Lung (tissue), 12 donors: ENCODE measurements around the gene C3orf18. TPM values are rescaled to one million over a fixed set of nuclear protein-coding genes. Genes with fewer than 3 reads are reported as not detected.

Source experiments
- ATAC-seq: fragments of 200-7000 bp; cut with Tn5 transposase; one replicate; pipeline ENCODE4 v1.9.1; 2020; ENCODE audit warnings: moderate number of reproducible peaks; ENCODE audit not compliant: insufficient read depth, low FRiP score
- DNase-seq, 3 donors: peaks; one replicate each; pipeline ENCODE4 v3.0.0-alpha.2; 2013 to 2017
- H3K27ac ChIP-seq, 2 donors: one replicate each; pipeline ENCODE4 v1.5.1; 2013; ENCODE audit warnings: mild to moderate bottlenecking in 2 of 2, moderate library complexity in 2 of 2, control low read depth in 1 of 2, inconsistent platforms in 1 of 2, low read depth in 1 of 2, low read length in 1 of 2
- H3K27me3 ChIP-seq, 3 donors: one replicate each; pipeline ENCODE4 v1.5.1; 2013; ENCODE audit warnings: low read length in 2 of 3; ENCODE audit not compliant: control insufficient read depth in 3 of 3, insufficient read depth in 3 of 3
- H3K36me3 ChIP-seq, 4 donors: one replicate each; pipeline ENCODE4 v1.5.1; 2013; ENCODE audit warnings: low read length in 4 of 4, mild to moderate bottlenecking in 1 of 4, moderate library complexity in 1 of 4; ENCODE audit not compliant: control insufficient read depth in 4 of 4, insufficient read depth in 4 of 4
- H3K4me1 ChIP-seq, 5 donors: one replicate each; pipeline ENCODE4 v1.5.1; 2013; ENCODE audit warnings: low read length in 5 of 5, mild to moderate bottlenecking in 2 of 5, moderate library complexity in 1 of 5; ENCODE audit not compliant: control insufficient read depth in 5 of 5, insufficient read depth in 5 of 5
- H3K4me3 ChIP-seq: one replicate; pipeline ENCODE4 v1.5.1; 2013; ENCODE audit warnings: mild to moderate bottlenecking, control low read depth, moderate library complexity
- H3K9ac ChIP-seq, 2 donors: one replicate each; pipeline ENCODE4 v1.5.1; 2013; ENCODE audit warnings: low read length in 2 of 2, control low read depth in 1 of 2; ENCODE audit not compliant: insufficient read depth in 1 of 2
- H3K9me3 ChIP-seq, 4 donors: one replicate each; pipeline ENCODE4 v1.5.1; 2013; ENCODE audit warnings: low read length in 3 of 4, mild to moderate bottlenecking in 1 of 4, moderate library complexity in 1 of 4; ENCODE audit not compliant: control insufficient read depth in 4 of 4, insufficient read depth in 3 of 4
- WGBS, 2 donors: extraction: QIAGEN DNeasy Blood & Tissue Kit; methylation state at CpG; one replicate each; pipeline ENCODE4 v1.1.7; 2013; 5-methylcytosine and 5-hydroxymethylcytosine counted together
- polyA plus RNA-seq, 2 donors: library from polyadenylated mRNA; stranded (reverse); fragments of 200-250 nt; gene quantifications; one replicate each; pipeline ENCODE4 v1.2.1, GENCODE V29; 2013
- total RNA-seq, 2 donors: library from RNA; depleted of rRNA in 1 of 2; stranded (reverse); fragments of >200 nt in 1 of 2; gene quantifications; one replicate each; pipeline ENCODE4 v1.2.1, GENCODE V29; 2014 to 2021
- TF ChIP-seq, protein P1 (sequence below): IDR thresholded peaks from 2 replicates; pipeline ENCODE4 v1.5.1; 2012; ENCODE audit warnings: mild to moderate bottlenecking; ENCODE audit errors: control extremely low read depth, extremely low read depth
- donor health status: control.
- donor health status: control.
- donor health status: Bipolar disorder and iron deficiency.
- donor health status: healthy.
- donor health status: DM: yes; HTN: yes; CAD: no.

The C3orf18 gene
- total and polyA plus RNA-seq, 4 donors = 2.7 to 7.0 (median 4.5) TPM

DNA sequence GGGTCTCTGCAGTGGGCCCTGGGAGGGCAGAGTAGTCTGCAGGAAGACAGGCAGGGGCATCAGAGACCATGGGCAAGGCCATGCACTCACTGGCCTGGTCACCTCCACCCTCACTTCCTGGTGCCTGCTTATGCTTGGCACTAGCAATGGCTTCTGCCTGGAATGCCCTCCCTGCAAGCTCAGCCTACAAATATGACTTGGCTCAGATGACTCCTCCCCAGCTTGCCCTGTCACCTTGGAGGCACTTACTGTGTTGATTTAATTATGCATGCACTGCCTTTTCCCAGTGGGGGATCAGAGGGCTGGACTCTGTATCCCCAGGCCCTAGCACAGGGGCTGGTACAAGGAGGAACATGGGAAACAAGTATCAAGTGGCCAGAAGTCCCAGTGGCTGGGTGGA, 7.8 kb downstream of the C3orf18 start:
- no peak overlapping the region for H3K27ac ChIP-seq
- TF ChIP-seq, protein P1, sequence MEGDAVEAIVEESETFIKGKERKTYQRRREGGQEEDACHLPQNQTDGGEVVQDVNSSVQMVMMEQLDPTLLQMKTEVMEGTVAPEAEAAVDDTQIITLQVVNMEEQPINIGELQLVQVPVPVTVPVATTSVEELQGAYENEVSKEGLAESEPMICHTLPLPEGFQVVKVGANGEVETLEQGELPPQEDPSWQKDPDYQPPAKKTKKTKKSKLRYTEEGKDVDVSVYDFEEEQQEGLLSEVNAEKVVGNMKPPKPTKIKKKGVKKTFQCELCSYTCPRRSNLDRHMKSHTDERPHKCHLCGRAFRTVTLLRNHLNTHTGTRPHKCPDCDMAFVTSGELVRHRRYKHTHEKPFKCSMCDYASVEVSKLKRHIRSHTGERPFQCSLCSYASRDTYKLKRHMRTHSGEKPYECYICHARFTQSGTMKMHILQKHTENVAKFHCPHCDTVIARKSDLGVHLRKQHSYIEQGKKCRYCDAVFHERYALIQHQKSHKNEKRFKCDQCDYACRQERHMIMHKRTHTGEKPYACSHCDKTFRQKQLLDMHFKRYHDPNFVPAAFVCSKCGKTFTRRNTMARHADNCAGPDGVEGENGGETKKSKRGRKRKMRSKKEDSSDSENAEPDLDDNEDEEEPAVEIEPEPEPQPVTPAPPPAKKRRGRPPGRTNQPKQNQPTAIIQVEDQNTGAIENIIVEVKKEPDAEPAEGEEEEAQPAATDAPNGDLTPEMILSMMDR = no peak
- no peak for DNase-seq

DNA sequence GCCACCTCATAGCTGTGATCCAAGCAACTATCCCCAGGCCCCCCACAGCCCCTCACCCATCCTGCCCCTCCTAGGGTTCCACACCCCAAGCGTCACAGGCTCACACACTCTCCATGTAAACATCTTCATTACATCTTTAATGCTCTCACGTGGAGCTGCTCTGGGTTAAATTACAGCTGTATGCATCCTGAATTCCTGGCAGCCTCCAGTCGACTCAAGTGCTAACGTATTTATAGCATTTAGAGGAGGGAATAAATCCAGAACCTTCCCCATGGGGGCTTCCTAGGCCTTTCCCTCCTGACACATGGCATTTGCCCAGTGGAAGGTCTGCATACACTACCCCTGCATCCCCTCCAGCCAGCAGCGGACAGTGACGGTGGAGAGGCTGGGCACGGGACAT, 9.6 kb downstream of the C3orf18 start:
- no peaks in the 10 kb centered on the region for H3K9me3 ChIP-seq
- no peak overlapping the region for H3K27ac ChIP-seq
- WGBS, 2 donors = 76 to 78% methylated on average over 7 of the region's 7 CpGs
- TF ChIP-seq, protein P1 = no peak
- H3K4me3 ChIP-seq = no peak overlapping the region
- no peak for DNase-seq
- H3K4me1 ChIP-seq = peaks cover 0 to 4% (median 0%) of the 10 kb centered on the region in 5 donors
- ATAC-seq = no peak
- H3K9ac ChIP-seq = no peak overlapping the region
- no peaks in the 10 kb centered on the region for H3K27me3 ChIP-seq
- H3K36me3 ChIP-seq = peaks cover 0 to 2% (median 0%) of the 10 kb centered on the region in 4 donors

More for the DNA sequence above, 7.8 kb downstream of the C3orf18 start:
- no peaks in the 10 kb centered on the region for H3K27me3 ChIP-seq
- peaks cover 0 to 2% (median 0%) of the 10 kb centered on the region in 4 donors for H3K36me3 ChIP-seq
- H3K4me3 ChIP-seq = no peak overlapping the region
- H3K9me3 ChIP-seq = no peaks in the 10 kb centered on the region
- no peak for ATAC-seq
- no peak overlapping the region for H3K9ac ChIP-seq
- H3K4me1 ChIP-seq = peaks cover 0 to 4% (median 0%) of the 10 kb centered on the region in 5 donors

DNA sequence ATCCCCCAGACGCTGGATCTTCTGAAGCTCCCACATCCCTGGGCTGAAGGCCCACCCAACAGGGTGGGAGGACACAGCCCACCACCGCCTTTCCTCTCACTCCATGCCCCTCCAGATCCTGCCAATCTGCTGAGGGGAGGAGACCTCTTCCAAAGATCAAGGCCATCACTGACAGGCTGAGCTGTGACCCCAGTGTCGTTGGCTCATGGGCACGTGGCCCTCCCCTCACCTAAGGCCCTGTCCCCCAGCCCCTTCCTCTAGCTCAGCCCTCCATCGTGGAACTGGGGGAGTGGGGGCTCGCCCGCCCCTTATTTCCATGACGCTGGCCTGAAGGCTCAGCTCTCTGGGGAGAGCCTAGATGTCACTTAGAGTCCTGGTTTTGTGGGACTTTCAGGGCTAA, 10.4 kb downstream of the C3orf18 start:
- H3K27ac ChIP-seq = no peak overlapping the region
- 67 to 72% methylated on average over 8 of the region's 8 CpGs for WGBS, 2 donors
- TF ChIP-seq, protein P1 = no peak
- peaks cover 0 to 4% (median 0%) of the 10 kb centered on the region in 5 donors for H3K4me1 ChIP-seq
- ATAC-seq = no peak
- H3K9me3 ChIP-seq = no peaks in the 10 kb centered on the region
- H3K36me3 ChIP-seq = peaks cover 0 to 2% (median 0%) of the 10 kb centered on the region in 4 donors
- H3K4me3 ChIP-seq = no peak overlapping the region
- H3K9ac ChIP-seq = no peak overlapping the region
- H3K27me3 ChIP-seq = no peaks in the 10 kb centered on the region
- DNase-seq = no peak

DNA sequence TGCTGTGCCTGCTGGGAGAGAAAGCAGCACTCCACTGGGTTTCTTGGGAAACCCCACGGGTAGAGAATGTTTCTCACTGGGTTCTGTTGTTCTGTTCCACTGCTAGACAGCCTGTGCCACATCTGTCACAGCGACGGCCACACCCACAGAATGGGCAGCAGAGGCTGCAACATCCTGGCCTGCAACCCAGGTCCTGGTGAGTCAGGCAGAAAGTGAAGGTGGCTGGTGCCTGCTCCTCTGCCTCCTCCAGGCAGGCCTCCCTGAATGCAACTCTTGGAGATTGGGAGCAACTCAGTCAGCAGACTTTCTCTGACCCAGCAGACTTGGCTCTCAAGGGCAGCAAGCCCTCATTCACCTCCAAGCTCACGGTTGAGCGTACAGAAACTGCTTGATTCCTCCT, 13.0 kb downstream of the C3orf18 start:
- Histone ChIP-seq H3K36me3 (peaks cover 0 to 2% (median 0%) of the 10 kb centered on the region in 4 donors), H3K4me3 (no peak overlapping the region), H3K27ac (no peak overlapping the region), H3K27me3 (no peaks in the 10 kb centered on the region), H3K4me1 (peaks cover 0 to 18% (median 8%) of the 10 kb centered on the region in 5 donors), H3K9ac (no peak overlapping the region), H3K9me3 (no peaks in the 10 kb centered on the region)
- WGBS, 2 donors = 77 to 90% methylated on average over 5 of the region's 5 CpGs
- DNase-seq = no peak
- TF ChIP-seq, protein P1 = no peak
- ATAC-seq = no peak
